NCI-H146 treated with DMSO at 0.1 percent for 48 hours (cell line): ENCODE results near the gene VAPB.
A peak's percentile ranks its signal among the peaks of the same experiment; 100 is the strongest.
"Not testable (repeated sequence)": the region's sequence is repeated elsewhere in the genome, so short reads cannot be mapped to it uniquely, and the experiment has no call there.

Experiments
- DNase-seq: peaks from one replicate; lab custom pipeline; 2025; ENCODE audit not compliant: unreplicated experiment; lab: John Stamatoyannopoulos, UW

Gene VAPB, protein sequence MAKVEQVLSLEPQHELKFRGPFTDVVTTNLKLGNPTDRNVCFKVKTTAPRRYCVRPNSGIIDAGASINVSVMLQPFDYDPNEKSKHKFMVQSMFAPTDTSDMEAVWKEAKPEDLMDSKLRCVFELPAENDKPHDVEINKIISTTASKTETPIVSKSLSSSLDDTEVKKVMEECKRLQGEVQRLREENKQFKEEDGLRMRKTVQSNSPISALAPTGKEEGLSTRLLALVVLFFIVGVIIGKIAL

DNA sequence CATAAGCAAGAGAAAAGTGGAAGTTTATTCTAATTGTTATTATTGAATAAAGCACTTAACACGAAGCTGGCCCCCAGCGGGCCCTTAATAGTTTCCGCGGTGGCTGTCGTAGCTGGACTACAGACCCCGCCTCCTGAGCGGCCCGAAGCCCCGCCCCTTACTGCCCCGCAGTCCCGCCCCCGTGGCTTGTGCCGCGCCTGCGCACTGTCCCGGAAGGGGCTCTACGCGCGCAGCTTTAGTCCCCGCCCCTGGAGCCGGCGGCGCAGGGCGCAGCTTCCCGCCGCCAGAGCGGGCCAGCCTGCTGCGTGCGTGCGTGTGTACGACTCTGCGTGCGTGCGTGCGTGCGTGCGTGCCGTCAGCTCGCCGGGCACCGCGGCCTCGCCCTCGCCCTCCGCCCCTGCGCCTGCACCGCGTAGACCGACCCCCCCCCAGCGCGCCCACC is at the start of gene VAPB:
TSS of gene VAPB (plus strand) at position 348 of the 442 bp plus-strand sequence. CDS start 231 bp downstream, outside the sequence.
- DNase-seq: peak; percentile 89

DNA sequence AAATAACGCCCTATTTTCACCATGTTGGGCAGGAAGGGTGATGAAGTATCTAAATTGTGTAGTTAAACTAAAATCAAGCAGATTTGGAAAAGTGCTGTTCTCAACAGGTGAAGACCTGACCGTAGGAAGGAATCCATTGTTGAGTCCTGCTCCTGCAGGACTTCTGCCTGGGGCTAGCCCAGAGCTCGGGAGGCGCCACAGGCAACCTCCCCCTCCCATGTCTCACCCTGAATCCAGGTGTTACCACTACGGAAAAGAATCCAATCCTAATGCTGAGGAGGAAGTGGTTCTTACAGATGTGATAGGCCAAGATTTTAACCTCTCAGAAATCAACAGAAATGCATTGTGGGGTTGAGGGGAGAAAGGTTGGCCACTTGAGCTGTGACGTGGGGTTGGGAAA is 49.3 kb upstream of the VAPB start:
- DNase-seq: no peak

DNA sequence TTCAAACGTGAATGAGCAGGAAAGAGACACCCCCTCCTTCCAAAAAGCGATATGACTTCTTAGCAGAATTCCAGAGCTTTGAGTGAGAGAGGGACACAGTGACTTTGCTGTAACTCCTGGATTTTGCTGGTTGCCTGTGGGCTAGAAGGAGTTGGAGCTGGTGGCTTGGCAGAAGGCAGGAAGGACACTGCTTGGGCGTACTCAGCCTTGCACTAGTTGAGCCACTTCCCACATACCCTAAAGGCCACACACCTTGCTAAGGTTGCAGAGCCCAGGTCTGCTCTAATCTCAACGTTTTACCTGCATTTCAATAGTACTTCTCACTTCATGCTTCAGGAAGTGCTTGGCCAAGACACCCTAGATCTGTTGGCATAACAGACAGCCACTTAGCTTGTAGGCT is 48.9 kb upstream of the VAPB start:
- DNase-seq: no peak

DNA sequence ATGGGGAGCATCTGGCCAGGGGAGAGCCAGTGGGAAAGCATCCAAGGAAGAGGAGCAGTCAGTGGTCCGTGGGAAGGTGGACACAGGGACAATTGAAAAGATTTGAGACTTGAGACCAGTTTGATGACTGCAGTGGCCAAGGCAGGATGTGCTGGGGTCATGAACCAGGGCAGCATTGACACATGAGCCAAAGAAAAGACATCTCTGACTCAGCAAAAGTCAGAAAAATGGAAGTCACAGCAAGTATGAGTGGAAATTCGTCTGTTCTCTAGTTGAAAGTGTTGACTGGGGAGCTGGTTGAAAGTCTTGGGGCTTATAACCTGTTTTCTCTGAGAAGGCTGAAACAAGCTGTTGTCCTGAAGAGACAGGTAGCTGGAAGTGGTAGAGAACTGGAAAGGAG is 48.2 kb upstream of the VAPB start:
- DNase-seq: no peak

DNA sequence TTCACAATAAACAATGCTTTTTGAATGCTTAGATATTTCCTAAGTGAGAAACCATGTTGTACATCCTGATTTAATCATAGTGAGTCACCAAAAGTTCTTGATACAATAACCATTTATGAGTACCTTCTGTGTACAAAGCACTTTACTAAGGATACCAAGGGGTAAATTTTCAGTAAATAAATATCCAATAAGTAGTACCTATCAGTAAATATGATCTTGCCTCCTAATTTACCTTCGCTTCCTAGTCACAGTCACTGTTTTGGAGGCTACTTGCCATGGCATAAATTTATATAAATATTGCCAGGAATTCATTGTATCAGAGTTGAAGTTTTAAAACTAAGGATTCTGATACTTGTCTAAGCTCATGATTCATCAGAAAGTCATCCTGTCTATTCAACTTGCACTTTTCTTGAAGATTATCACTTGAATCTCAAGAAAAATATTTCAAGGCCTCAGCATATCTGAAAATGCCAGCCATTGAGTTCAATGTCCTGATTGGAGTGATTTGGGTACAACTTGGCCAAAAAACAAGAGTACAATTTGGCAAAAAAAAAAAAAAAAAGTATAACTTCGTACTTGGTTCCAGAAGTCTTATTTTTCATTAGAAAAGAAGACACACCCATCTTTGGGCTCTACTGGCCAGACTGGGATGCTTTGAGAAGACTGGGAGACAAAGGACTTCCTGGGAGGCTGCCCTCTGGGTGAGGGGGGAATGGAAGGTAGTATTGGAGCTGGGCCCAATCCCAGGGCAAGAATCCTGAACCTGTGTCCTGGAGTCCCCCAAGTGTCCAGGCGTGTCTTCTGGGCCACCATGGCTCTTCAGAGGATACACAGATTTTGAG is 46.7 kb upstream of the VAPB start:
- no peak for DNase-seq

DNA sequence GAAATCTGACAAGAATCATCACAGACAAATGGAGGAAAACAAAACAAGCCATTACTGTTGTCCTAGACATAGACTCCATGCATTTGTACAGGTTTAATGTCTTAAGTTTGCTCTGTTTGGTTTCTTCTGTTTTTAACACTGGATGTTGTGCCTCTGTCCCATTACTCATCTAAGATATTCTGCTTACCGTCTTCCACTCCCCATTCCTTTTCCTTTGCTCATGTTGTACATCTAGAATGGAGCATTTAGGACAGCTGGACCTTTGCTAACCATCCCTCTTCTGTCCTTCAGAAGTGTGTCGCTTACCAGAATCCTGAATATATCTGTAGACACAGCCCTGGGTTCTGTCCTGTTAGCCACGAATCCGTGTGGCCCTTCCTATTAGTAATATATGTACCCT is 44.3 kb upstream of the VAPB start:
- no peak for DNase-seq

DNA sequence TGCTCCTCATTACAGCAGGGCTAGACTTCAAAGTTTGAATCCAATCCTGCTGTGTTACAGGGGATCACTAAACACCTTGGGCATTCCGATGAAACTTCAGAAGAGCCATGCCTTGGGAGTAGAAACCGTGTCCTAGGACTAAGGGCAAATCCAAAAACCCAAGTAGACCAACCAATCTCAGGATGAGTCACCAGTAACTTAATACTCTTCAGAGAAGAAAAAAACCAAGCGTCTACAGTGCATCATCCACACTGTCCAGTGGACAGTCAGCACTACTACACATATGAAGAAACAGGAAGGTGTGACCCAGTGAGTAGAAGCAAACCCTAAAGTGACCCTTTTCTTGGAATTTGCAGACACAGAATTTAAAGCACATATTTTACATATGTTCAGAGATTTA is 39.5 kb upstream of the VAPB start:
- DNase-seq: no peak

DNA sequence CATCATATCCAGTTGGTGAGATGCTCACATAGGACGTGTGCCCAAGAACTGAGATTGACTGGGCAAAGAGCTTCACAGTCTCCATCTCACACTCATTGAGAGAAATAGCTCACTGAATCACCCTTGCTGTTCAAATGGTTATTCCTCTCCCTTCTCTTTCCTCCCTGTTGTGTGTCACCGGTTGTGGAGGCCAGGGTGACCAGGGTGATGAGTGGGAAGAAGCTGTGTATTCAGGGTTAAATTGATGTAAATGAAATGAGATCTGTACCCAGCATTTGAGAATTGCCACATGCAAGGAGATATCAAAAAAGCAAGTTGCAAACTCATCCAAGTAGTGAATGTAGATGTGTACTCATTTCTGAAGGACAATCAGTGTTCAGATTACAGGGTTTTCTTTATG is 36.6 kb upstream of the VAPB start:
- no peak for DNase-seq

DNA sequence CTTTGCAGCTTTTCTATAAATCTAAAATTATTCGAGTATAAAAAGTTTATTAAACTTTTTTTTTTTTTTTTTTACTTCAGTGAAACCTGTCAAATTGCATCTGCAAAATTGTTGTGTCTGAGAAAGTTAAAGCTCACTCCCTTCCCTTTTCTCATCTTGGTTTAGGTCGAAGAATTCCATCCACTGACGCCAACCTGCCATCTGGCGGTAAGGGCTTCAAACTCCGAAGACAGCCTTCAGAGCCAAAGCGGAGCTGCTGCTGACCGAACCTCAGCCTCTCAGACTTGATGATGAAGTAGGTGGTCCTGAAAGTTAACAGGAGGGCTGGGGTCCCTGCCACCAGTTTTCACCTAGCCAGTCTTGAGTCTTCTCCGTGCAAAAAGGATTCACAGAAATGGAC is 29.6 kb upstream of the VAPB start:
- DNase-seq: no peak

DNA sequence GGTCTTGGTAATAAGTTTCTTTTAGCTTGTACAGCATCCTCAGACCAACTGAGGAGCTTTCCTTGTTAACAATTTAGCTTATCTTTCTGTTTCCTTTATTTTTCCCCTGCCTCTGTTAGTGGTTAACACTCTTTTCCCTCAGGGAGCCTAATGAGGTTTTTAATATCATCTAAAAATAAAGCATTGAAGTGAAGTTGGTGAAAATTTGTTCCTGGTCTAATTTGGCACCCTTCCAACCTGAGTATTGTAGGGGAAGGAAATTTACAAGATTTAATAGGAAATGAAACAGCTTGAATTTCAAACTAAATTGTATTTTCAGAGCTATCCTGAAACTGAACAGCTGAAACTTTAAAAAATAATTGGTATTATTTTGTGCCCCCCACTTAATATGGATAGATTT is 28.1 kb upstream of the VAPB start:
- DNase-seq: no peak

DNA sequence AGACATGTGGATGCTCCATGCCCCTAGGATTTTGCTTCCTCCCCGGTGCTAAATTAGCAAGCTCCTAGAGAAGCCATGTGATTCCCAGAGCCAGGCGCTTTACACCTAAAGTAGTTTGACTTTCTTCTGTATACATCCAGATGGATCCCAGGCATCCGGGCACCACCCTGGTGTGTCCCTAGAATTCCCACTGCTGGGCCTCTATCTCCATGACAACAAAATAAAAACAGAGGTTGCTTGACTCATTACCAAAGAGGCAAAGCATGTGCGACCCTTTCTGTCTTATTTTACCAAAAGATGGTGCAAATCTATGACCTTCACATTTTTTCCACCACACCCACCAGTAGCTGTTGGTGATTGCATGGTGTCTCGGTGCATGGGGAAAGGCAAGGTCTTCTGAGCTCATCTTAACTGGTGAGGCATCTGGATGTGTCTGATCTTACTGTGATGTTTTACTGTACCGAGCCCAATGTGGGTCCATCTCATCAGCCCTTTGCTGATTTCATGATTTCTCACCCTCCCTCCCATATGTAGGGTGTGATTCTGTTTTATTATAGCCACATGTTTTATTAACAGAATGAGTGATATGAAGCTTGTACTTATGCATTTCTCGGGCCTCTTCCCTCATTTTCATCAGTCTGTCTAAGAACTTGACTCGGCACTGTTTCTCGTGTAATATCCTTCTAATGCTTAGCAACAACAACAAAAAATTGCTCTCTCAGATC is 27.4 kb upstream of the VAPB start:
- no peak for DNase-seq

DNA sequence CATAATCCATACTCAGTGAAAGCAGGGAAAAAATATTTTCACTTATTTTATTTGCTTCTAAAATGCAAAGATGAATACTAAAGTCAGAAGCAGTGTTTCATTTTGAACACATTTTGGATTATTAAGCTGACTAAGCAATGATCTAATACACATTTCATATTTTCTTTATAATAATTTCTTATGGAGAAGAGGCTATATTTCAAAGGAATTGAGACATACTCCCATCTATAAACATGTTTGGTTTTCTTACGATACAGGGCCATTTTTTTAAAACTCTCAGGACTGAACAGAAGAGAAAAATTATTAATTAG is 26.9 kb upstream of the VAPB start:
- DNase-seq: no peak

DNA sequence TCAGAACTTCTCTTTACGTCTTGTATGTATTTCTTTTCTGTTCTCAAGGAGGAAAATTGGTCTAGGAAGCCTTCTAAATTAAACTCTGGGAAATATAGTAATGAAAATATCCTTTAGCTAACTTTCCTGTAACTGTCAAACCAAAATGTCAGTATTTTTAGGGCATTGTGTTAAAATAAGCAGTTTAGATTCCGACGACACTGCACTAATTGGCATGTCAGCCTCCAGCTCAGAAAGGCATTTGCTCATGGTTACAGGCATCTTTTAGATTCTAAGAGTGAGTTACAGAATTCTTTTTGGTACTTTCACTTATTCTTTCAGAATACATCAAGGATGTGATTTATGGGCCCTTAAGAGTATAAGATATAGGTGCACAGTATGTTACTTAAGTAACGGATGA is 26.1 kb upstream of the VAPB start:
- DNase-seq: no peak

DNA sequence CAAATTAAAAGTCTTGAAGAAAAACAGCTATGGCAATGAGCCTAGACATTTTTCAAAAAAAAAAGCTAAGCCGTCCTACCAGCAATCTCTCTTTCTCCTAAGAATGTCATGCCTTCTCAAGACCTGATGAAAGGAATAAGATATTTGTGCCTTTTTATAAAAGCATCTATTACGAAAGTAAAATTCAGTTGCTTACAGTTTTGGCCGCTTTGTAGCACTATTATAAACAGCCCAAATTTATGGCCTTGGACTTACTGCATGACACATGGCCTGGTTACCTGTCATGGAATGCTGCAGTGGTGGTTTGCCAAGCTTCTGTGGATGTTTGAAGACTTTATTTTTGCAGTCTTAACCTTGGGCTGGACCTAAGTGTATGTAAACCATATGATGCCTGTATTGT is 22.2 kb upstream of the VAPB start:
- DNase-seq: no peak

DNA sequence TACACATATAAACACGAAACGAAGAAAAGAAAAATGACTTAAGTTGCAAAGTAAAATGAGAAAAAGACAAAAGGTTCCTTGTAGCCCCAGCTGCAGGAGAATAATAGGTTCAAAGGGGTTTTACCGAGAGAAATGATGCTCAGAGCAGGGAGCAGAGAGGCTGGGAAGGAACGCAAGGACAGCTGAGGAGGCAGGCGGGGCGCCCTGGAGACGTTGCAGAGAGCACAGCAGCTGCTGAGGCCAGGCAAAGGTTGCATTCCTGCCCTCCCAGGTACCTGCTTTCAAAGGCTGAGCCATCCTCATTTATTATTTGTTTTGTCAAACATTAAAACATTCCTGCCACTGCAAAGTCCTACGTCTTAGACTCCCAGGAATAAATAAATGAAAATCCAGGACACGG is 16.2 kb upstream of the VAPB start:
- no peak for DNase-seq

DNA sequence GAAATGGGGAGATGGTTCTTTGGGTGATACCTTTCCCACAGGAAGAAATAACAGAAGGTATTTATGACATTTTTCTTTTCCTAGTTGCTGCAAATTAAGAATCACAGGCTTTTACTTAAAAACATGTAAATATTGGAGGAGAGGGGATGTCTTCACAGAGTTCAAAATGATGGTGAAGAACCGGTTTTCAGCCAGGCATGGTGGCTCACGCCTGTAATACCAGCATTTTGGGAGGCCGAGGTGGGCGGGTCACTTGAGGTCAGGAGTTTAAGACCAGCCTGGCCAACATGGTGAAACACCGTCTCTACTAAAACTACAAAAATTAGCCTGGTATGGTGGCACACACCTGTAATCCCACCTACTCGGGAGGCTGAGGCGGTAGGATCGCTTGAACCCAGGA is 15.7 kb upstream of the VAPB start:
- DNase-seq: not testable (repeated sequence)

DNA sequence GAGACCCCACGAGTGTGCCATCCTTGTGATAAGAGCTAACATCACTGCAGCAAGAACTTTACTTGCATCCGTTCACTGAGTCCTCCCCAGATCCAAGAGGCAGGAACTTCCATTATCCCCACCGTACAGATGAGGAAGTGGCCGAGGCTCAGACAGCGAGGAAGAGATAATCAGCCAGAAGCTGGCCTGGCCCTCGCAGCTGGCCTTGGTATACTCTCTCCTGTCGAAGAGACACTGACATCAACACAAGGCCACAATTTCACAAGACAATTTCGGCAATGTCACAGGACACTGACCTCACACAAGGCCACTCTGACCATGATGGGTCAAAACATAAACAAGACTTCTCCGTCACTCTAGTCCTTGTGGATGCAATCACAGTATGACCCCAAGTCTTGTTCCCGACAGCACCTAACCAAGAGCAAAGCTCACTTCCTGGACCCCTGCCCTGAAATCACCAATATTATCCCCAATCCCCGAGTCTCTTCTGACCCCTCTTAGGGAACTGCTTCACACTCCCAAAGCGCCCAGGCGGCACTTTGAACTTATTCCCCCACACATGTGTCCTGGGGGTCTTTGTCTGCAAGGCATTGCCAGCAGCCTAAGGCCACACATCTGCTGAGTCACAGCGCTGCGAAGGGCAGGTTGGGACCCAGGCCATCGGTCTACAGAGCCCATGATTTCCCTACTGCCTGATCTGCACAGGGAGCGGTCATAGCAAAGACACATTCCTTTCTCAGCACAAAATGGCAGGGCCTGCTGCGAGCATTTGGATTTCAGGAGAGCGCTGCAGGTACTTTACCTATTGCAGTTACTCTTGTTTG is 14.8 kb upstream of the VAPB start:
- DNase-seq: no peak

DNA sequence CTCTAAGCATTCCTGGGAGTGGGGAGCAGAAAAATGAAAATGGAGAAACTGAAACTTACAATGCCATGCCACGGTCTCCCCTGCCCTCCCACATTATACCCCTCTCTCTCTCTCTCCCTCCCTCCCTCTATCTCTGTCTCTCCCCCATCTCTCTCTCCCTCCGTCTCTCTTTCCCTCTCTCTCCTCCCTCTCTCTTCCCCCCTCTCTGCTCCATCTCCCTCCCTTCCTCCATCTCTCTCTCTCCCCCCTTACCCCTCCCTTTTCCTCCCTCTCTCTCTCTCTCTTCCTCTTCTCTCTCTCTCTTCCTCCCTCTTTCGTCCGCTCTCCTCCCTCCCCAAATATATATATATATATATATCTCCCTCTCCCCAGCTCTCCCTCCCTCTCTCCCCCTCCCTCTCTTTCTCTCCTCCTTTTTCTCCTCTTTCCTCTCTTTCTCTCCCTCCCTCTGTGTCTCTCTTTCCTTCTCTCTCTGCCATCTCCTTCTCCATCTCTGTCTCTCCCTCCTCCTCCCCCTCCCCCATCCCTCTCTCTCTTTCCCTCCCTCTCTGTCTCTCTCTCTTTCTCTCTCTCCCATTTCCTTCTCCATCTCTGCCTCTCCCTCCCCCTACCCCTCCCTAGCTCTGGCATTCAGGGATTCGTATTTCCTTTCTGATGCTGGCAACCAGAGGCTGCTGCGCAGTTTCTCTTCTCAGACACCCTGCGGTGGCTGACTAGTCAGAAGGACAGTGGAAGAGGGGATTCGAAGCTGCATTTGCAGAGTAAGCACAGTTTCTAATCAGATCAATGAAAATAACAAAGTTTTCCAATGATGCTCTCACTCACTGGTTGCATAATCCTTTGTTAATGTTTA is 13.9 kb upstream of the VAPB start:
- DNase-seq: no peak

DNA sequence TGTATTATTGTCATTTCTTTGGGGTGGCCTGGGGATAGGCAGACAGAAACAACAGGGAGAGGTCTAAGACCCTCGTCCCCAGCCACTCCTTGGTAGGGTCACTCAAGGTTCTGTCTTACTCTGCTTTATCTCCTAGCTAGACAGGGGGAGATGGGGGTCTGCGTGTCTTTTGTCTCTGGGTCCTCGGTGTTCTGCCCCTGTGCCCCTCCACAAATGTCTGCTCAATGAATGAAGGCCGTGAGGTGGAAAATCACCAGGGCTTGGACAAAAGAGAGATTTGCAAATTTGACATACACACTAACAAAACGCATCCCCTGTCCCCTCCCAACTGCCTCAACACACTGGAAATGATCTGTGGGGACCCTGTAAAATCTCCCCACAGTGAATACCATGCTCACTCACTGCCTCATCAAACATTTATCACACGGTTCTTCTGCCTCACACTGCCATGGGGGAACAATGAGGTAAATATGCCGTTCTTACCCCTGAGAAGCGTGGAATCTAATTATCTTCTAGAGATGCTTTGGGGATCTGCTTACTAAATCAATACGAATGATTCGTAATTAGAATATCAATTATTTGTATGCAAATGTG is 13.2 kb upstream of the VAPB start:
- DNase-seq: no peak

DNA sequence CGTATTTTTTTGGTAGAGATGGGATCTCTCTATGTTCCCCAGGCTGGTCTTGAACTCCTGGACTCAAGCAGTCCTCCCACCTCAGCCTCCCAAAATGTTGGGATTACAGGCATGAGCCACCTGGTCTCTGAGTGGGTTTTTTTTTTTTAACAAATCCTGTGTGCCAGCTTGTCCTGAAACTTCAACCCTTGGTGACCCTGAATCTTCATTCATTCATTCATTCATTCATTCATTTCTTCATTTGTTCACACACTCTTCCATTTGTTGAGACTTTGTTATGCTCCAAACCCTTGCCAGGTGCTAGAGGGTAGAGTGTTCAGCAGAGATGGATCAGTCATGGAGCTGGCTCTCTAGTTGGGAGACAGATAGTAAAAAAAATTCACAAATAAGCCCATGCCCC is 12.0 kb upstream of the VAPB start:
- DNase-seq: no peak
